Measurements from ENCODE around the gene TMEM45A. TPM values are rescaled to one million over a fixed set of nuclear protein-coding genes. Genes with fewer than 3 reads are reported as not detected.

TMEM45A gene
- total and polyA plus RNA-seq, 3 donors from 2014 or later, result 12.2 to 56.0 (median 18.3) TPM

DNA sequence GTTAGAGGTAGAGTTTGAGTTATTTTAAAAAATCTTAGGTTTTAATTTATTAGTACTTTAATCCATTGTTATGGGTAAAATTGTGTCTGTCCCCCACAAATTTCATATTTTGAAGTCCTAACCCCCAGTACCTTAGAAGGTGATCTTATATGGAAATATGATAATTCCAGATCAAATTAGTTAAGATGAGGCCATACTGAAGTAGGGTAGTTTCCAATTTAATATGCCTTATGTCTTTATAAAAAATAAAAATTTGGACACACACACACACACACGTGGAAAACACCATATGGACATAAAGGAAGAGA is 98.4 kb downstream of the TMEM45A start:
- no peak overlapping the region for H3K27ac ChIP-seq
- no peaks in the 10 kb centered on the region for H3K4me1 ChIP-seq
- no peaks in the 10 kb centered on the region for H3K9me3 ChIP-seq
- intact Hi-C loops (cut with DNase I; ENCODE audit: low total_unique reads), result loop anchor here (10.0 kb wide), 1 partner anchor 126 kb away; no protein-coding TSS in a partner anchor
- no peak for DNase-seq
- H3K4me3 ChIP-seq, result no peak overlapping the region
- H3K27me3 ChIP-seq, result no peaks in the 10 kb centered on the region
- no peak for TF ChIP-seq POLR2A (IDR thresholded peaks at IDR 0.05)
- no peak for TF ChIP-seq CTCF (IDR thresholded peaks at IDR 0.05)
- H3K36me3 ChIP-seq (ENCODE audit: low read depth, missing control alignments), result no peaks in the 10 kb centered on the region
- 23 to 29% methylated on average over 1 of the region's 1 CpG for WGBS, 2 donors

- intact Hi-C loops (cut with DNase I; ENCODE audit: low total_unique reads), result loop anchor here (10.0 kb wide), 1 partner anchor 127 kb away; no protein-coding TSS in a partner anchor
- Histone ChIP-seq H3K9me3 (no peaks in the 10 kb centered on the region), H3K4me1 (no peaks in the 10 kb centered on the region), H3K27ac (no peak overlapping the region), H3K4me3 (no peak overlapping the region), H3K27me3 (no peaks in the 10 kb centered on the region), H3K36me3 (ENCODE audit: low read depth, missing control alignments) (no peaks in the 10 kb centered on the region)
- WGBS, 2 donors, result 78 to 82% methylated on average over 3 of the region's 3 CpGs
- no peak for TF ChIP-seq POLR2A (IDR thresholded peaks at IDR 0.05)
- TF ChIP-seq CTCF (IDR thresholded peaks at IDR 0.05), result no peak
- DNase-seq, result no peak
Observed at GRCh38 chr3:100591411-100591810, 99.0 kb downstream of the TMEM45A start.

GRCh38 chr3:100600181-100601042 is 108.0 kb downstream of the TMEM45A start:
- TF ChIP-seq CTCF (IDR thresholded peaks at IDR 0.05) (no peak), POLR2A (IDR thresholded peaks at IDR 0.05) (no peak)
- H3K9me3 ChIP-seq, result no peaks in the 10 kb centered on the region
- no peaks in the 10 kb centered on the region for H3K4me1 ChIP-seq
- DNase-seq, result no peak
- intact Hi-C loops (cut with DNase I; ENCODE audit: low total_unique reads), result no loop called here
- H3K36me3 ChIP-seq (ENCODE audit: low read depth, missing control alignments), result no peaks in the 10 kb centered on the region
- H3K4me3 ChIP-seq, result no peak overlapping the region
- no peaks in the 10 kb centered on the region for H3K27me3 ChIP-seq
- 76 to 86% methylated on average over 10 to 11 of the region's 11 CpGs for WGBS, 2 donors
- H3K27ac ChIP-seq, result no peak overlapping the region

DNA sequence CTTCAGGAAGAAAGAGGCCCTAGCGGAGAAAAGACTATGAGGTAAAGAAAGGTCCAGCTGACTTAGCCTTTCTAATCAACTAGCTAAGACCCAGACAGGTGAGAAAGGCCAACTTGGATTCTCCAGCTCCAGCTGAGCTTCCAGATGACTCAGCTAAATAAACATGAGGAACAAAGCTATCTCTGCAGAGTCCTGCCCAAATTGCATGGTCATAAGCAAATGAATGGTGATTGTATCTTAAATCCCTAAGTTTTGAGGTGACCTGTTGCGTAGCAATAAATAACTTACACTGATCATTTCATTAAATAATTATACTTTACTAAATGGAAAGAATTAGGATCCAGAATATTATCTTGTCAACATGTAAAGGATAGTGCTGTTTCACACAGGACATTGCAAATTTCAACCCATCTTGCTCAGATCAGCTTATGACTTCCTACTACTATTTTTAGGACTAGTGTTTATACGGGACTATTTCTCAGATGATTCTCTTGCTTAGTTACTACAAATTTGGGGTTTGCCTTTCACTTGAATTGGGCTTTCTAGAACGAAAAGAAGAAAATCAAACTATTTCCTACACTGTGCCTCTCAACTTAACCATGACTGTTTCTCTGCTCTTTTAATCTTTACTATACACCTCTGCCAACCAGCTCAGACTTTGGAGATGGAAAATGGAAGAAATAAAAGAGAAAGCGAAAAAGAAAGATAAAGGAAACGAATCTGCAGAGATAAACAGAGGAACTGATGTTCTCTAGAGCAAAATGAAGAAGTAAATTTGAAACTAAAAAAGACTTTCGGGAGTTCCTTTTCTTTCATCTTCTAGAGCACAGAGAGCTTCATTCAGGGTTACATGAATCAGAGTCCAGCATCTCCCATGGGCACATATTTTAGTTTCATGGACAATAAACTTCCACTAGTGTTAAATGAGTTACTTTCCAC is 110.4 kb downstream of the TMEM45A start:
- no peak overlapping the region for H3K4me3 ChIP-seq
- whole genome bisulfite sequencing, 2 donors, result 57 to 59% methylated on average over 7 of the region's 7 CpGs
- no peaks in the 10 kb centered on the region for H3K9me3 ChIP-seq
- no peak for DNase-seq
- H3K36me3 ChIP-seq (ENCODE audit: low read depth, missing control alignments), result no peaks in the 10 kb centered on the region
- TF ChIP-seq CTCF (IDR thresholded peaks at IDR 0.05) (no peak), POLR2A (IDR thresholded peaks at IDR 0.05) (no peak)
- no peaks in the 10 kb centered on the region for H3K27me3 ChIP-seq
- no peaks in the 10 kb centered on the region for H3K4me1 ChIP-seq
- H3K27ac ChIP-seq, result no peak overlapping the region
- intact Hi-C loops (cut with DNase I; ENCODE audit: low total_unique reads), result no loop called here
